ENCODE data around the gene ZNF511.
"Not testable (repeated sequence)": the region's sequence is repeated elsewhere in the genome, so short reads cannot be mapped to it uniquely, and the experiment has no call there.

The ZNF511 gene

GRCh38 chr10:133316732-133317131 is 8.0 kb downstream of the ZNF511 start:
- DNase-seq = no peak

- peak; percentile 32 for DNase-seq
Observed at GRCh38 chr10:133318494-133319127, 9.9 kb downstream of the ZNF511 start.

GRCh38 chr10:133320852-133321422 is 12.2 kb downstream of the ZNF511 start:
- not testable (repeated sequence) for DNase-seq

GRCh38 chr10:133322064-133322709 is 13.5 kb downstream of the ZNF511 start:
- DNase-seq = not testable (repeated sequence)

- DNase-seq = peak; percentile 20
Observed at GRCh38 chr10:133324198-133324792, 15.6 kb downstream of the ZNF511 start.

- no peak for DNase-seq
Observed at GRCh38 chr10:133324857-133325260, 16.1 kb downstream of the ZNF511 start.

GRCh38 chr10:133325440-133326222 is 16.9 kb downstream of the ZNF511 start:
- no peak for DNase-seq

GRCh38 chr10:133326223-133326551 is 17.5 kb downstream of the ZNF511 start:
- DNase-seq = no peak

- DNase-seq = no peak
Observed at GRCh38 chr10:133326745-133327650, 18.3 kb downstream of the ZNF511 start.

- DNase-seq = no peak
Observed at GRCh38 chr10:133327651-133328357, 19.1 kb downstream of the ZNF511 start.

- DNase-seq = no peak
Observed at GRCh38 chr10:133328358-133329343, 19.9 kb downstream of the ZNF511 start.

- peak; percentile 75 for DNase-seq
Observed at GRCh38 chr10:133329491-133330202, 20.9 kb downstream of the ZNF511 start.

- DNase-seq = no peak
Observed at GRCh38 chr10:133332936-133333699, 24.4 kb downstream of the ZNF511 start.

- no peak for DNase-seq
Observed at GRCh38 chr10:133334503-133335245, 26.0 kb downstream of the ZNF511 start.

- no peak for DNase-seq
Observed at GRCh38 chr10:133335246-133336117, 26.8 kb downstream of the ZNF511 start.

- DNase-seq = no peak
Observed at GRCh38 chr10:133336118-133336576, 27.4 kb downstream of the ZNF511 start.
